GM23338 (cell line): ENCODE measurements around the gene RAD18. TPM values are rescaled to one million over a fixed set of nuclear protein-coding genes. Genes with fewer than 3 reads are reported as not detected.

Source experiments
- ATAC-seq: fragments of 200-7000 bp; cut with Tn5 transposase; 3 replicates; pipeline ENCODE4 v1.9.1; 2020
- DNase-seq: peaks from one replicate; pipeline ENCODE4 v3.0.0-alpha.2; 2015; ENCODE audit warnings: low spot score
- H2AFZ ChIP-seq: fragments of 200-600 bp; sonication (generic); 2 replicates; pipeline ENCODE4 v1.8.0; 2016; ENCODE audit warnings: antibody characterized with exemption, mild to moderate bottlenecking, moderate library complexity
- H3F3A ChIP-seq: fragments of 200-600 bp; sonication (generic); replicated peaks from 2 replicates; pipeline ENCODE4 v1.8.0; 2017; ENCODE audit warnings: antibody characterized with exemption, mixed run types, low read depth
- H3K27ac ChIP-seq: fragments of 200-600 bp; sonication (generic); 2 replicates; pipeline ENCODE4 v1.6.1; 2016; ENCODE audit warnings: low read depth
- H3K27me3 ChIP-seq: fragments of 200-600 bp; sonication (generic); 2 replicates; pipeline ENCODE4 v1.8.0; 2016; ENCODE audit warnings: mild to moderate bottlenecking, mixed run types, moderate library complexity; ENCODE audit not compliant: insufficient read depth
- H3K36me3 ChIP-seq: fragments of 200-600 bp; sonication (generic); 2 replicates; pipeline ENCODE4 v1.8.0; 2016; ENCODE audit warnings: mild to moderate bottlenecking; ENCODE audit not compliant: insufficient read depth
- H3K4me1 ChIP-seq: fragments of 200-600 bp; sonication (generic); 2 replicates; pipeline ENCODE4 v1.8.0; 2016; ENCODE audit warnings: mild to moderate bottlenecking, moderate library complexity; ENCODE audit not compliant: insufficient read depth
- H3K4me2 ChIP-seq: fragments of 200-600 bp; sonication (generic); 2 replicates; pipeline ENCODE4 v1.7.1; 2017; ENCODE audit warnings: mixed run types
- H3K4me3 ChIP-seq: fragments of 200-600 bp; sonication (generic); 2 replicates; pipeline ENCODE4 v1.6.1; 2016; ENCODE audit warnings: mixed run types
- H3K79me2 ChIP-seq: fragments of 200-600 bp; sonication (generic); replicated peaks from 2 replicates; pipeline ENCODE4 v1.8.0; 2017; ENCODE audit warnings: mild to moderate bottlenecking; ENCODE audit not compliant: insufficient read depth
- H3K9me2 ChIP-seq: fragments of 200-600 bp; sonication (generic); 2 replicates; pipeline ENCODE4 v1.8.0; 2017; ENCODE audit not compliant: insufficient read depth
- H4K20me1 ChIP-seq: fragments of 200-600 bp; sonication (generic); replicated peaks from 2 replicates; pipeline ENCODE4 v1.8.0; 2017; ENCODE audit warnings: mild to moderate bottlenecking; ENCODE audit not compliant: insufficient read depth
- H3K27ac Mint-ChIP-seq: 2 replicates; pipeline ENCODE4 v1.8.0; 2020; ENCODE audit warnings: inconsistent platforms, mild to moderate bottlenecking, moderate library complexity, mixed read lengths
- H3K27me3 Mint-ChIP-seq: 3 replicates; pipeline ENCODE4 v1.8.0; 2022; ENCODE audit warnings: low read depth, mild to moderate bottlenecking, moderate library complexity, mixed read lengths, inconsistent platforms; ENCODE audit not compliant: insufficient read depth, poor library complexity
- H3K36me3 Mint-ChIP-seq: 3 replicates; pipeline ENCODE4 v1.8.0; 2021; ENCODE audit warnings: low read depth, mild to moderate bottlenecking, inconsistent platforms, moderate library complexity, mixed read lengths
- H3K4me1 Mint-ChIP-seq: 3 replicates; pipeline ENCODE4 v1.8.0; 2020; ENCODE audit warnings: mild to moderate bottlenecking, inconsistent platforms, mixed read lengths
- H3K4me3 Mint-ChIP-seq: 3 replicates; pipeline ENCODE4 v1.8.0; 2021; ENCODE audit warnings: moderate library complexity, mild to moderate bottlenecking, inconsistent platforms, mixed read lengths
- H3K9me3 Mint-ChIP-seq: 3 replicates; pipeline ENCODE4 v1.8.0; 2020; ENCODE audit warnings: moderate library complexity, mild to moderate bottlenecking, inconsistent platforms, mixed read lengths
- CREB1 ChIP-seq: fragments of 250-450 bp; sonication (Bioruptor Pico); IDR thresholded peaks from 2 replicates; pipeline ENCODE4 v1.5.0; 2020; ENCODE audit warnings: low read depth, mild to moderate bottlenecking, moderate library complexity
- CTCF ChIP-seq, 2 experiments: fragments of 200-600 bp in 1 of 2; sonication (generic) in 1 of 2; conservative IDR thresholded peaks; 2 replicates each; pipeline versions ENCODE4 v1.5.1 to v1.6.1; 2016 to 2017; ENCODE audit warnings: antibody characterized with exemption in 2 of 2, low read depth in 2 of 2, mild to moderate bottlenecking in 2 of 2, moderate library complexity in 1 of 2
- EZH2 ChIP-seq: fragments of 200-600 bp; sonication (generic); IDR thresholded peaks from one replicate; pipeline ENCODE4 v1.8.0; 2017; ENCODE audit warnings: antibody characterized with exemption, mild to moderate bottlenecking, low read depth; ENCODE audit not compliant: unreplicated experiment
- EZH2phosphoT487 ChIP-seq: fragments of 200-600 bp; sonication (generic); IDR thresholded peaks from one replicate; pipeline ENCODE4 v1.8.1; 2018; ENCODE audit warnings: antibody characterized with exemption; ENCODE audit not compliant: unreplicated experiment
- JUNB ChIP-seq: IDR thresholded peaks from one replicate; pipeline ENCODE4 v1.6.1; 2016; ENCODE audit warnings: antibody characterized with exemption; ENCODE audit not compliant: unreplicated experiment
- POLR2AphosphoS5 ChIP-seq: IDR thresholded peaks from 2 replicates; pipeline ENCODE4 v1.6.1; 2016; ENCODE audit warnings: antibody characterized with exemption, low read depth
- ZNF114 ChIP-seq: fragments of 250-450 bp; sonication (Bioruptor Pico); IDR thresholded peaks from 2 replicates; pipeline ENCODE4 v1.5.0; 2020; ENCODE audit warnings: mild to moderate bottlenecking, moderate library complexity
- ZNF331 ChIP-seq: fragments of 250-450 bp; sonication (Bioruptor Pico); IDR thresholded peaks from 2 replicates; pipeline ENCODE4 v1.5.0; 2020; ENCODE audit warnings: low read depth, mild to moderate bottlenecking, moderate library complexity
- polyA plus RNA-seq: library from polyadenylated mRNA; unstranded; fragments of >200 nt; fragmentation: Nextera tagmentation; extraction: Ambion mirVana; gene quantifications from 2 replicates; pipeline ENCODE4 v1.2.1, GENCODE V29; 2016
- total RNA-seq: library from RNA; depleted of rRNA; stranded (reverse); fragments of >200 nt; shearing (Covaris generic); gene quantifications from 2 replicates; pipeline ENCODE4 v1.2.3, GENCODE V29; 2014
- TF ChIP-seq, protein P1 (sequence below): IDR thresholded peaks from 2 replicates; pipeline ENCODE4 v1.6.1; 2016; ENCODE audit warnings: antibody characterized with exemption
- TF ChIP-seq, protein P2 (sequence below): fragments of 250-450 bp; sonication (Bioruptor Pico); IDR thresholded peaks from 2 replicates; pipeline ENCODE4 v1.5.0; 2020; ENCODE audit warnings: mild to moderate bottlenecking, moderate library complexity

The RAD18 gene
- total and polyA plus RNA-seq, 2 experiments from 2014 or later = 25.4 to 40.1 TPM

- peaks cover 1% of the 10 kb centered on the region for H3K27me3 Mint-ChIP-seq
- TF ChIP-seq, protein P1, sequence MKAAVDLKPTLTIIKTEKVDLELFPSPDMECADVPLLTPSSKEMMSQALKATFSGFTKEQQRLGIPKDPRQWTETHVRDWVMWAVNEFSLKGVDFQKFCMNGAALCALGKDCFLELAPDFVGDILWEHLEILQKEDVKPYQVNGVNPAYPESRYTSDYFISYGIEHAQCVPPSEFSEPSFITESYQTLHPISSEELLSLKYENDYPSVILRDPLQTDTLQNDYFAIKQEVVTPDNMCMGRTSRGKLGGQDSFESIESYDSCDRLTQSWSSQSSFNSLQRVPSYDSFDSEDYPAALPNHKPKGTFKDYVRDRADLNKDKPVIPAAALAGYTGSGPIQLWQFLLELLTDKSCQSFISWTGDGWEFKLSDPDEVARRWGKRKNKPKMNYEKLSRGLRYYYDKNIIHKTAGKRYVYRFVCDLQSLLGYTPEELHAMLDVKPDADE = no peak
- TF ChIP-seq ZNF114 = no peak
- no peak for TF ChIP-seq CTCF (conservative IDR thresholded peaks at IDR 0.05; ENCODE audit: low read depth in 2 of 2)
- TF ChIP-seq ZNF331 (CRISPR knock-in tag) = no peak
- no peak for TF ChIP-seq EZH2
- TF ChIP-seq POLR2AphosphoS5 = no peak
- TF ChIP-seq JUNB = no peak
- TF ChIP-seq CREB1 = no peak
- no peaks in the 10 kb centered on the region for H3K27me3 ChIP-seq
- H3K4me1 ChIP-seq = peaks cover 9% of the 10 kb centered on the region; the same call in 1 of the 2 replicates
- H3K4me3 Mint-ChIP-seq = no peak overlapping the region
- H3K36me3 Mint-ChIP-seq = no peaks in the 10 kb centered on the region
- H4K20me1 ChIP-seq = no peaks in the 10 kb centered on the region
- H3K9me2 ChIP-seq = peaks cover 6% of the 10 kb centered on the region; the same call in 1 of the 2 replicates
- no peaks in the 10 kb centered on the region for H3K9me3 Mint-ChIP-seq
- no peak overlapping the region for H3K4me3 ChIP-seq
- H3F3A ChIP-seq = no peaks in the 10 kb centered on the region
- H2AFZ ChIP-seq = no peak overlapping the region
- H3K4me2 ChIP-seq = no peak overlapping the region
- DNase-seq = no peak
- no peak overlapping the region for H3K27ac ChIP-seq
- H3K79me2 ChIP-seq = no peaks in the 10 kb centered on the region
- no peaks in the 10 kb centered on the region for H3K36me3 ChIP-seq
- H3K4me1 Mint-ChIP-seq = peaks cover 7% of the 10 kb centered on the region; the same call in 2 of the 3 replicates
- H3K27ac Mint-ChIP-seq = no peak overlapping the region
- no peak for ATAC-seq
These were observed 114.6 kb downstream of the RAD18 start for GRCh38 chr3:8848696-8849131.

DNA sequence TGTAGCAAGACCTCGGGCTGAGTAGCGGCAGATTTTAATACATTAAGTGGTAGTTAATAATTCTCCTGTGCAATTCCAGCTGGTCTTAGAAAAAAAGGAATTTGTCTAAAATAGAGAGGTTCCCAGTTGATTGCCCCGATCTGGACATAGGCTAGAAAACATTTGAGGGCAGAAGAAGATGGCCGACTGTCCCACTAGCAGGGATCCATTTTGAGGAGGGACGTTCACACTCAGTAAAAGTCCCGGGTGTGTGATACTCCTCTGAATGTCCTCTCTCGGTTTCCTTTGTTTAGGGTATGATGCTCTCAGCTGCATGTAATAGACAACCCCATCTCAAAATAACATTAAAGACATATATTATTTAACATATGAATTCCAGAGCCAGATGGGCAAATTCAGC is 116.0 kb downstream of the RAD18 start:
- Histone ChIP-seq H3F3A (no peaks in the 10 kb centered on the region), H3K27ac (no peak overlapping the region), H3K27me3 (no peaks in the 10 kb centered on the region), H3K4me2 (no peak overlapping the region), H3K79me2 (no peaks in the 10 kb centered on the region), H3K4me3 (no peak overlapping the region), H4K20me1 (no peaks in the 10 kb centered on the region), H3K9me2 (peaks cover 6% of the 10 kb centered on the region; the same call in 1 of the 2 replicates), H3K4me1 (peaks cover 9% of the 10 kb centered on the region; the same call in 1 of the 2 replicates), H3K36me3 (no peaks in the 10 kb centered on the region), H2AFZ (no peak overlapping the region)
- ATAC-seq (no peak), DNase-seq (no peak)
- H3K27ac Mint-ChIP-seq = no peak overlapping the region
- no peaks in the 10 kb centered on the region for H3K9me3 Mint-ChIP-seq
- H3K27me3 Mint-ChIP-seq = peaks cover 1% of the 10 kb centered on the region
- H3K4me3 Mint-ChIP-seq = no peak overlapping the region
- H3K36me3 Mint-ChIP-seq = no peaks in the 10 kb centered on the region
- peaks cover 7% of the 10 kb centered on the region; the same call in 2 of the 3 replicates for H3K4me1 Mint-ChIP-seq
- TF ChIP-seq JUNB (no peak), EZH2phosphoT487 (no peak), CTCF (conservative IDR thresholded peaks at IDR 0.05; ENCODE audit: low read depth in 2 of 2) (no peak), ZNF331 (CRISPR knock-in tag) (no peak)
- TF ChIP-seq, protein P2, sequence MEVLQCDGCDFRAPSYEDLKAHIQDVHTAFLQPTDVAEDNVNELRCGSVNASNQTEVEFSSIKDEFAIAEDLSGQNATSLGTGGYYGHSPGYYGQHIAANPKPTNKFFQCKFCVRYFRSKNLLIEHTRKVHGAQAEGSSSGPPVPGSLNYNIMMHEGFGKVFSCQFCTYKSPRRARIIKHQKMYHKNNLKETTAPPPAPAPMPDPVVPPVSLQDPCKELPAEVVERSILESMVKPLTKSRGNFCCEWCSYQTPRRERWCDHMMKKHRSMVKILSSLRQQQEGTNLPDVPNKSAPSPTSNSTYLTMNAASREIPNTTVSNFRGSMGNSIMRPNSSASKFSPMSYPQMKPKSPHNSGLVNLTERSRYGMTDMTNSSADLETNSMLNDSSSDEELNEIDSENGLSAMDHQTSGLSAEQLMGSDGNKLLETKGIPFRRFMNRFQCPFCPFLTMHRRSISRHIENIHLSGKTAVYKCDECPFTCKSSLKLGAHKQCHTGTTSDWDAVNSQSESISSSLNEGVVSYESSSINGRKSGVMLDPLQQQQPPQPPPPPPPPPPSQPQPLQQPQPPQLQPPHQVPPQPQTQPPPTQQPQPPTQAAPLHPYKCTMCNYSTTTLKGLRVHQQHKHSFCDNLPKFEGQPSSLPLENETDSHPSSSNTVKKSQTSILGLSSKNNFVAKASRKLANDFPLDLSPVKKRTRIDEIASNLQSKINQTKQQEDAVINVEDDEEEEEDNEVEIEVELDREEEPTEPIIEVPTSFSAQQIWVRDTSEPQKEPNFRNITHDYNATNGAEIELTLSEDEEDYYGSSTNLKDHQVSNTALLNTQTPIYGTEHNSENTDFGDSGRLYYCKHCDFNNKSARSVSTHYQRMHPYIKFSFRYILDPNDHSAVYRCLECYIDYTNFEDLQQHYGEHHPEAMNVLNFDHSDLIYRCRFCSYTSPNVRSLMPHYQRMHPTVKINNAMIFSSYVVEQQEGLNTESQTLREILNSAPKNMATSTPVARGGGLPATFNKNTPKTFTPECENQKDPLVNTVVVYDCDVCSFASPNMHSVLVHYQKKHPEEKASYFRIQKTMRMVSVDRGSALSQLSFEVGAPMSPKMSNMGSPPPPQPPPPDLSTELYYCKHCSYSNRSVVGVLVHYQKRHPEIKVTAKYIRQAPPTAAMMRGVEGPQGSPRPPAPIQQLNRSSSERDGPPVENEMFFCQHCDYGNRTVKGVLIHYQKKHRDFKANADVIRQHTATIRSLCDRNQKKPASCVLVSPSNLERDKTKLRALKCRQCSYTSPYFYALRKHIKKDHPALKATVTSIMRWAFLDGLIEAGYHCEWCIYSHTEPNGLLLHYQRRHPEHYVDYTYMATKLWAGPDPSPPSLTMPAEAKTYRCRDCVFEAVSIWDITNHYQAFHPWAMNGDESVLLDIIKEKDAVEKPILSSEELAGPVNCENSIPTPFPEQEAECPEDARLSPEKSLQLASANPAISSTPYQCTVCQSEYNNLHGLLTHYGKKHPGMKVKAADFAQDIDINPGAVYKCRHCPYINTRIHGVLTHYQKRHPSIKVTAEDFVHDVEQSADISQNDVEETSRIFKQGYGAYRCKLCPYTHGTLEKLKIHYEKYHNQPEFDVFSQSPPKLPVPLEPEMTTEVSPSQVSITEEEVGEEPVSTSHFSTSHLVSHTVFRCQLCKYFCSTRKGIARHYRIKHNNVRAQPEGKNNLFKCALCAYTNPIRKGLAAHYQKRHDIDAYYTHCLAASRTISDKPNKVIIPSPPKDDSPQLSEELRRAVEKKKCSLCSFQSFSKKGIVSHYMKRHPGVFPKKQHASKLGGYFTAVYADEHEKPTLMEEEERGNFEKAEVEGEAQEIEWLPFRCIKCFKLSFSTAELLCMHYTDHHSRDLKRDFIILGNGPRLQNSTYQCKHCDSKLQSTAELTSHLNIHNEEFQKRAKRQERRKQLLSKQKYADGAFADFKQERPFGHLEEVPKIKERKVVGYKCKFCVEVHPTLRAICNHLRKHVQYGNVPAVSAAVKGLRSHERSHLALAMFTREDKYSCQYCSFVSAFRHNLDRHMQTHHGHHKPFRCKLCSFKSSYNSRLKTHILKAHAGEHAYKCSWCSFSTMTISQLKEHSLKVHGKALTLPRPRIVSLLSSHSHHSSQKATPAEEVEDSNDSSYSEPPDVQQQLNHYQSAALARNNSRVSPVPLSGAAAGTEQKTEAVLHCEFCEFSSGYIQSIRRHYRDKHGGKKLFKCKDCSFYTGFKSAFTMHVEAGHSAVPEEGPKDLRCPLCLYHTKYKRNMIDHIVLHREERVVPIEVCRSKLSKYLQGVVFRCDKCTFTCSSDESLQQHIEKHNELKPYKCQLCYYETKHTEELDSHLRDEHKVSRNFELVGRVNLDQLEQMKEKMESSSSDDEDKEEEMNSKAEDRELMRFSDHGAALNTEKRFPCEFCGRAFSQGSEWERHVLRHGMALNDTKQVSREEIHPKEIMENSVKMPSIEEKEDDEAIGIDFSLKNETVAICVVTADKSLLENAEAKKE (CRISPR knock-in tag) = no peak
